Measurements from ENCODE around the gene PALM.

Gene PALM

DNA sequence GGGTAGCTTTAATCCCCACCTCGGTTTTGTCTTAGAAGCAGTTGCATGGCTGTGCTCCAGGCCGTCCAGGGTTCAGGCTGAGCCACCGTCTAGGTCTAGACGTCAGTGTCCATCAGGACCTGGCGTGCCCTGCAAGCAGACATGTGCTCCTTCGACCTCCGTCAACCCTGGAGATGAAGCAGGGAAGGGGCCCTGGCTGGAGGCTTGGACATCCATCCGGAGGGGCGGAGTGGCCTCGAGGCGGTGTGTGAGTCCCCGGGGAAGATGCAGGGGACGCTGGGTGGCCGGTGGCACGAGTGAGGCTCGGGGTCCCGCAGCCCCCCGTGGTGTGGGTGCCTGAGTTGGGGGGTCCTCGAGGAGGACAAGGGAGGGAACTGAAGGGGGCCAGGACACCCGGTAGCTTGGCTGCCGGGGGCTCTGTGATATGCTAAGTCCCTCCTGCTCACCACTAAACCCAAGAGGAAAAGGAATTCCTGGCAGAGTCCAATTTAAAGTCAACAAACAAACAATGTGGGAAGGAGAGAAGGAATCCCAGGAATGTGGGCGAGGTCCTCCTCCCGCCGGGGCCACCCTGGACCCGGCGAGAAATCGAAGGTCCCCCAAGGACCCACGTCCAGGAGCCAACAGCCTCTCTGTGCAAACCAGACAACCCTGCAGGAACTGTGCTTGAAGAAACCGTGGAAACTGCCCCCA is 73.6 kb downstream of the PALM start:
- peak; percentile 57 for DNase-seq (ENCODE audit: low read depth)
- TF ChIP-seq, protein P1, sequence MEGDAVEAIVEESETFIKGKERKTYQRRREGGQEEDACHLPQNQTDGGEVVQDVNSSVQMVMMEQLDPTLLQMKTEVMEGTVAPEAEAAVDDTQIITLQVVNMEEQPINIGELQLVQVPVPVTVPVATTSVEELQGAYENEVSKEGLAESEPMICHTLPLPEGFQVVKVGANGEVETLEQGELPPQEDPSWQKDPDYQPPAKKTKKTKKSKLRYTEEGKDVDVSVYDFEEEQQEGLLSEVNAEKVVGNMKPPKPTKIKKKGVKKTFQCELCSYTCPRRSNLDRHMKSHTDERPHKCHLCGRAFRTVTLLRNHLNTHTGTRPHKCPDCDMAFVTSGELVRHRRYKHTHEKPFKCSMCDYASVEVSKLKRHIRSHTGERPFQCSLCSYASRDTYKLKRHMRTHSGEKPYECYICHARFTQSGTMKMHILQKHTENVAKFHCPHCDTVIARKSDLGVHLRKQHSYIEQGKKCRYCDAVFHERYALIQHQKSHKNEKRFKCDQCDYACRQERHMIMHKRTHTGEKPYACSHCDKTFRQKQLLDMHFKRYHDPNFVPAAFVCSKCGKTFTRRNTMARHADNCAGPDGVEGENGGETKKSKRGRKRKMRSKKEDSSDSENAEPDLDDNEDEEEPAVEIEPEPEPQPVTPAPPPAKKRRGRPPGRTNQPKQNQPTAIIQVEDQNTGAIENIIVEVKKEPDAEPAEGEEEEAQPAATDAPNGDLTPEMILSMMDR (conservative IDR thresholded peaks at IDR 0.05; ENCODE audit: low read depth, low read length) = no peak
- H3K4me3 ChIP-seq (ENCODE audit: low read depth, low read length) = peak overlapping the region; percentile 29

DNA sequence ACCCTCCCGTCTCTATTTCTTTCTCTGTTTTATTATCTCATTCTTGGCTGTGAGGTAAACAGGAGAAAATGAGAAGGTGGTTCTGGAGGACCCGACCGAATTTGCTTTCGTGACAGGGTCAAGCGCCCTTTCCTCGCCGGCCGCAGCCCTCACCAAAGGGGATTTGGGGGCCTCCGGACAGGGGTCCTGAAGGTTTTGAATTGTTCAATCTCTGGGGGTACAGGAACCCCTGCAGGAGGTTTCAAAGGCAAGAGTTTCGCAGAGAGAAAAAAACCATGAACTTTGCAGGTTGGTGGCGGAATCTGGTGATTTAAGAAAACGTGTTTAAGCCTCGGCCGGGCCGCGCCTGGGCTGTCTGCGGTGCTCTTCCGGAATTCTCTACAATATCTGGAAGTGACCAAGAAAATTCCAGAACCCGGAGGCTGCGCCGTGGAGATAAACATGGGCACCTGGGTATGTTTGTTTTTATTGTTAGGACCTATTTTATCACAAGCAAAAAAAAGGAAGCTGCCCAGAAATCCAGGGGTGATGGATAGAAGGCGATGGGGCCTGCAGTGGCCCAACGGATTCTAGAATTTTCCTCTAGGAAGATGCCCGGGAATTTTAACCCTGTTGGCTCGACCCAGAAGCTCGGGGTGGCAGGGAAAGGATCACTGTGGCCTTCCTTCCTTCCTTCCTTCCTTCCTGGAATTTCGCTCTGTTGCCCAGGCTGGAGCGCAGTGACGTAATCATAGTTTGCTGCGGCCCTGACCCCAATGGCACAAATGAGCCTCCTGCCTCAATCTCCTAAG is 74.3 kb downstream of the PALM start:
- H3K4me3 ChIP-seq (ENCODE audit: low read depth, low read length) = peak overlapping the region; percentile 29
- TF ChIP-seq, protein P1 (conservative IDR thresholded peaks at IDR 0.05; ENCODE audit: low read depth, low read length) = no peak
- no peak for DNase-seq (ENCODE audit: low read depth)

- no peak overlapping the region for H3K4me3 ChIP-seq (ENCODE audit: low read depth, low read length)
- no peak for DNase-seq (ENCODE audit: low read depth)
- TF ChIP-seq, protein P1 (conservative IDR thresholded peaks at IDR 0.05; ENCODE audit: low read depth, low read length) = no peak
Measured at GRCh38 chr19:784541-784940, 75.8 kb downstream of the PALM start.

DNA sequence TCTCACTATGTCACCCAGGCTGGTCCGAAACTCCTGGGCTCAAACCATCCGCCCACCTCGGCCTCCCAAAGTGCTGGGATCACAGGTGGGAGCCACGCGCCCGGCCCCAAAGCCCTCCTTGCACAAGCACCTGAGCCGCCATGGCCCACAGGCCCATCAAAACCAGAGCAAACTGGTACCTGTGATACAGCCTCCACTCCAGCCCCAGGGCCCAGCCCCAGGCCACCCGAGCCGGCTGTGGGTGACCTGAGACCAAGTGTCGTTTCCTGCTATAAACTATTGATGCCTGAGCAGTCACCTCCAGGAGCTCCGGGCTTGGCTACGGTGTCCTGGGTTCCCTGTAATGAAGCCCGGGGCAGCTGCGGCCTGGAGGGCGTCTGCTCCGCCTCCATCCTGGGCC is 78.8 kb downstream of the PALM start:
- no peak overlapping the region for H3K4me3 ChIP-seq (ENCODE audit: low read depth, low read length)
- no peak for DNase-seq (ENCODE audit: low read depth)
- TF ChIP-seq, protein P1 (conservative IDR thresholded peaks at IDR 0.05; ENCODE audit: low read depth, low read length) = no peak

DNA sequence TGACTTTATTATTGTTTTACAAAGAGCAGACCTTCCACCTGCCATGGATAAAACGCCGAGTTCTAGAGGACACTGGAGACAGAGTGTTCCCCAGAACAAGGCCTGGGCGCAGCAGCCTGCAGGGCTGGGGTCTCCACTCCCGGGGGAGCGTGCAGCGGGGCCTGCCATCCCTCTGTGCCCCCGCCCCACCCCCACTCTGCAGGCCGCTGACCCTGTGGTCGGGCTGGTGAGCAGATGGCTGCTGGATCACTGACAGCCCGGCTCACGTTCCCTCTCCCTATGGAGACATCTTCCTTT is 79.9 kb downstream of the PALM start:
- TF ChIP-seq, protein P1 (conservative IDR thresholded peaks at IDR 0.05; ENCODE audit: low read depth, low read length) = no peak
- DNase-seq (ENCODE audit: low read depth) = no peak
- H3K4me3 ChIP-seq (ENCODE audit: low read depth, low read length) = no peak overlapping the region

DNA sequence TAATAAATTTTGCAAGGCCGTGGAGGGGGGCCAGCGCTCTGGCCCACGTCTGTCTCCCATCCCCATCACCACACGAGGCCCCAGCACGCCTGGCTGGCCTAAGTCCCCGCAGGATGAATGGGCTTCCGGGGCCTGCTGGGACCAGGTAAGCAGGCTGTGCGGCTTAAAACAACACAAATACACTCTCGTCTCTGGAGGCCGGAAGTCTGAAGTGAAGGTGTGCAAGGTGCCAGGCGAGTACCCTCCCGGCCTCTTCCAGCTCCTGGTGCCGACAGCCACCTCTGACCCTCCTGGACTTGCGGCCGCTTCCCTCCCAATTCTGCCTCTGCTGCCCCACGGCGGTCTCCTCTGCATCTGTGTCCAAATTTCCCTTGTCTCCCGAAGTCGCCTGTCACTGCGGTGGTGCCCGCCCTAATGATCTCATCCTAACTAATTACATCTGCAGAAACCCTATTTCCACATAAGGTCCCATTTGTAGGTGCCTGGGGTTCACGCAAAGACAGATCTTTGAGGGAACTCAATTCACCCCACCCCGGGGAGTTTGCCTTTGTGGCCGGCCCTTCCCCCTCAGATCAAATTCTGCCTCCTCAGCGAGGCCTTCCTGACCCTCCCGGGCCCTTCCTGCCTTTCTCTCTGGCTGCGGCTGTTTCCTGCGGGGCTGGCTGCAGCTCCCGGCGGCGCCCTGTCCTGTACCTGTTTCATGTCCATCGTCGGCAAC is 80.4 kb downstream of the PALM start:
- TF ChIP-seq, protein P1 (conservative IDR thresholded peaks at IDR 0.05; ENCODE audit: low read depth, low read length) = no peak
- no peak overlapping the region for H3K4me3 ChIP-seq (ENCODE audit: low read depth, low read length)
- no peak for DNase-seq (ENCODE audit: low read depth)
